Spinal cord (tissue), 10 donors: ENCODE results near the gene UNC5CL. TPM values are rescaled to one million over a fixed set of nuclear protein-coding genes. Genes with fewer than 3 reads are reported as not detected.

ENCODE experiments used
- DNase-seq, 6 donors: peaks; one replicate each; pipeline versions ENCODE4 v3.0.0 to v3.0.0-alpha.2; 2013 to 2015; ENCODE audit warnings: low spot score in 6 of 6, low read depth in 4 of 6
- H3K27ac ChIP-seq: one replicate; pipeline ENCODE4 v1.5.1; 2013; ENCODE audit warnings: low read depth, low read length, control low read depth
- H3K27me3 ChIP-seq: one replicate; pipeline ENCODE4 v1.6.1; 2013; ENCODE audit warnings: low read length; ENCODE audit not compliant: control insufficient read depth, insufficient read depth
- H3K36me3 ChIP-seq: one replicate; pipeline ENCODE4 v1.6.1; 2013; ENCODE audit warnings: low read length; ENCODE audit not compliant: control insufficient read depth, insufficient read depth
- H3K4me1 ChIP-seq: one replicate; pipeline ENCODE4 v1.6.1; 2013; ENCODE audit warnings: low read length; ENCODE audit not compliant: control insufficient read depth, insufficient read depth
- H3K4me3 ChIP-seq: one replicate; pipeline ENCODE4 v1.5.1; 2013; ENCODE audit warnings: low read depth, low read length, control low read depth
- H3K9me3 ChIP-seq: one replicate; pipeline ENCODE4 v1.6.1; 2013; ENCODE audit warnings: low read length; ENCODE audit not compliant: control insufficient read depth, insufficient read depth
- WGBS: methylation state at CpG from one replicate; pipeline ENCODE4 v1.1.5; 2013; ENCODE audit warnings: missing lambda C conversion rate; ENCODE audit not compliant: insufficient coverage; 5-methylcytosine and 5-hydroxymethylcytosine counted together
- long read RNA-seq, 4 donors: transcript quantifications; one replicate each; lab custom pipeline, GENCODE V29; 2026
- polyA plus RNA-seq, 2 donors: library from polyadenylated mRNA; unstranded; fragments of 120-200 nt; gene quantifications; one replicate each; pipeline ENCODE4 v1.2.1, GENCODE V29; 2013; ENCODE audit not compliant: insufficient read length in 2 of 2
- total RNA-seq, 2 donors: library from RNA; depleted of rRNA in 1 of 2; stranded (reverse); fragments of 120-200 nt in 1 of 2; fragments of >200 nt in 1 of 2; gene quantifications; one replicate each; pipeline versions ENCODE4 v1.2.3 to v1.2.4, GENCODE V29; 2013 to 2014
- donor health status: healthy.

Gene UNC5CL, protein sequence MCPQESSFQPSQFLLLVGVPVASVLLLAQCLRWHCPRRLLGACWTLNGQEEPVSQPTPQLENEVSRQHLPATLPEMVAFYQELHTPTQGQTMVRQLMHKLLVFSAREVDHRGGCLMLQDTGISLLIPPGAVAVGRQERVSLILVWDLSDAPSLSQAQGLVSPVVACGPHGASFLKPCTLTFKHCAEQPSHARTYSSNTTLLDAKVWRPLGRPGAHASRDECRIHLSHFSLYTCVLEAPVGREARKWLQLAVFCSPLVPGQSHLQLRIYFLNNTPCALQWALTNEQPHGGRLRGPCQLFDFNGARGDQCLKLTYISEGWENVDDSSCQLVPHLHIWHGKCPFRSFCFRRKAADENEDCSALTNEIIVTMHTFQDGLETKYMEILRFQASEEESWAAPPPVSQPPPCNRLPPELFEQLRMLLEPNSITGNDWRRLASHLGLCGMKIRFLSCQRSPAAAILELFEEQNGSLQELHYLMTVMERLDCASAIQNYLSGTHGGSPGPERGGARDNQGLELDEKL
- total RNA-seq (under 1 TPM; 0.20 to 0.72 TPM), polyA plus RNA-seq (1 to 10 TPM in 1 of 2 donors, under 1 TPM in 1; 0.92 to 1.4 TPM)
- long read RNA-seq, donor 1, partial matches to known transcripts = 0 of 1 reads
- long read RNA-seq, donor 1, other reads (novel, unspliced or antisense) = 0 of 1 reads
- long read RNA-seq, donor 2 = 0 reads
- long read RNA-seq, donor 3 = 0 reads
- long read RNA-seq, donor 4 = 0 reads

- no peak within 1 kb of the TSS for H3K4me3 ChIP-seq
- H3K4me1 ChIP-seq = no peaks in the 10 kb centered on the region
- no peaks in the 10 kb centered on the region for H3K27me3 ChIP-seq
- H3K27ac ChIP-seq = no peak within 1 kb of the TSS
- DNase-seq = no peak
- 79% methylated on average over 10 of the region's 10 CpGs for WGBS
- H3K36me3 ChIP-seq = peaks cover 2% of the 10 kb centered on the region
- no peaks in the 10 kb centered on the region for H3K9me3 ChIP-seq
Measured at GRCh38 chr6:41039060-41039998, at the start of gene UNC5CL. Gene UNC5CL, minus strand, starts transcription at chr6:41039221. Its CDS starts 4,147 bp downstream, at chr6:41035074.

DNA sequence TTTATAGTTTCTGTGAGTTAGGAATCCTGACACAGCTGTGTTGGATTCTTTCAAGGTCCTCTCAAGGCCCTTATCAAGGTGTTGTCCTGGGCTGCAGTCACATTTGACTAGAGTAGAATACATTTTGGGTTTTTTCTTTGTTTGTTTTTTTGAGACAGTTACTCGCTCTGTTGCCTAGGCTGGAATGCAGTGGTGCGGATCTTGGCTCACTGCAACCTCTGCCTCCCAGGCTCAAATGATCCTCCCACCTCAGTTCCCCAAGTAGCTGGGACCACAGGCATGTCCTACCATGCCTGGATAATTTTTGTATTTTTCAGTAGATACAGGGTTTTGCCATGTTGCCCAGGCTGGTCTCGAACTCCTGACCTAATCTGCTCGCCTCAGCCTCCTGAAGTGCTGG is 49.4 kb upstream of the UNC5CL start:
- 88% methylated on average over 3 of the region's 4 CpGs for WGBS

GRCh38 chr6:41085182-41085581 is 46.2 kb upstream of the UNC5CL start:
- no peak overlapping the region for H3K4me3 ChIP-seq
- H3K4me1 ChIP-seq = no peaks in the 10 kb centered on the region
- H3K27me3 ChIP-seq = no peaks in the 10 kb centered on the region
- no peaks in the 10 kb centered on the region for H3K9me3 ChIP-seq
- no peak overlapping the region for H3K27ac ChIP-seq
- no peak for DNase-seq
- peaks cover 27% of the 10 kb centered on the region for H3K36me3 ChIP-seq

More for the DNA sequence above, 49.4 kb upstream of the UNC5CL start:
- DNase-seq = no peak
- Histone ChIP-seq H3K27ac (no peak overlapping the region), H3K27me3 (no peaks in the 10 kb centered on the region), H3K4me3 (no peak overlapping the region), H3K9me3 (no peaks in the 10 kb centered on the region), H3K4me1 (no peaks in the 10 kb centered on the region), H3K36me3 (peaks cover 20% of the 10 kb centered on the region)

DNA sequence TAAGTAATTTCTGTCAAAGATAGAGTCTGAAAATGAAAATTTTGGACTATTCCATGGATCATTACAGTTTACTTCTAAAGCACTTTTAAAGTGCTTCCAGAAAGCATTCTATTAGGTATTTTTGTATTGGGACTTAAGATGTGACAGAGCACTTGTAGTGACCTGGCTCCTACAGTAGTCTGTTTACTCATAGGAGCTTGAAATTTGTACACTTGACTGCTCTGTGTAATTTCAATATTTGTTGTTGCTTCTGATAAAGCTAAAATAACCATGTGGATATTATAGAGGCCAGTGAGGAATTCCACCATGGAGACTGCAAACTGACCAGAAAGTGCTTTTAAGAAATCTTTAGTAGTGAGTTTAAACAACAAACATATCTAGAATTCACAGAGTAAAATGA is 44.1 kb upstream of the UNC5CL start:
- Histone ChIP-seq H3K36me3 (peaks cover 16% of the 10 kb centered on the region), H3K27ac (no peak overlapping the region), H3K4me3 (no peak overlapping the region), H3K4me1 (no peaks in the 10 kb centered on the region), H3K9me3 (no peaks in the 10 kb centered on the region), H3K27me3 (no peaks in the 10 kb centered on the region)
- no peak for DNase-seq

- no peaks in the 10 kb centered on the region for H3K27me3 ChIP-seq
- no peaks in the 10 kb centered on the region for H3K4me1 ChIP-seq
- H3K9me3 ChIP-seq = no peaks in the 10 kb centered on the region
- no peak for DNase-seq
- H3K4me3 ChIP-seq = no peak overlapping the region
- H3K27ac ChIP-seq = no peak overlapping the region
- H3K36me3 ChIP-seq = peaks cover 15% of the 10 kb centered on the region
- WGBS = 100% methylated on average over 1 of the region's 2 CpGs
Measured at GRCh38 chr6:41080621-41081020, 41.6 kb upstream of the UNC5CL start.

DNA sequence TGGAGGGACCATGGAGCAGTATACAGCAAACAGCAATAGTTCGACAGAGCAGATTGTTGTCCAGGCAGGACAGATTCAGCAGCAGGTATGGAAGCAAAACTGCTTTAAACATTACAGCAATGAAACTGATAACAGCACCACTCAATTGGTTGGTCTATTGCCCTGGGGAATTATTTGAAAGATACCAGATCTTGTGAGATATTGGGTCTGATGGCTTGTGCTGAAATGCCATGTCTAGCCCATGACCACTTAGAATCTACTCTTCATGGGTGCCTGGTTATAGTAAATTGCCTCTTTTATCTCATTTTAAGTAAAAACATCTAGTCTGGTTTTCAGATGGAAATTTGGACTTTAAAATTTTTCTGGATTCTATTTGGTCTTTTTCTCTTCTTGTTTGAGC is 40.1 kb upstream of the UNC5CL start:
- Histone ChIP-seq H3K36me3 (peaks cover 12% of the 10 kb centered on the region), H3K27ac (no peak overlapping the region), H3K9me3 (no peaks in the 10 kb centered on the region), H3K4me1 (no peaks in the 10 kb centered on the region), H3K4me3 (no peak overlapping the region), H3K27me3 (no peaks in the 10 kb centered on the region)
- no peak for DNase-seq
- WGBS = 100% methylated on average over 1 of the region's 1 CpG

- Histone ChIP-seq H3K27ac (no peak overlapping the region), H3K27me3 (no peaks in the 10 kb centered on the region), H3K9me3 (no peaks in the 10 kb centered on the region), H3K36me3 (peaks cover 10% of the 10 kb centered on the region), H3K4me3 (no peak overlapping the region), H3K4me1 (no peaks in the 10 kb centered on the region)
- no CpG with 5 or more reads among the region's 3 CpGs for WGBS
- no peak for DNase-seq
Measured at GRCh38 chr6:41078101-41078500, 39.1 kb upstream of the UNC5CL start.

DNA sequence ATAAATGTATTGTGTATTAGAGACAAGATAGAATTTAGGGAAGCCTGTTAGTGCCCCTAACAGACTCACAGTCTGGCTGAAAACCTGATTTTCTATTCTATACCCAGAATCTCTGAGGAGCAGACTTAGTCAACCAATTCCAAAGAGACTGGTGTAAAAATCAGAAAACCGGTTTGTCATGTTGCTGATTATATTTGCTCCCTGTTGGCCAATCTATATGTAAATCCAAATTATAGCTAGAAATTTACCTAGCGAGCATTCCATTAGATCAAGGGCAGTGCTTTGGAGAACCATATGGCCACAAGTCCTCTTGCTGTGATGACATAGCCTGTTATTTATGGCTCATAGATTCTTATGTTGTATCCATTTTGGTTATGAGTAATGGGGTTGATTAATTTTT is 38.5 kb upstream of the UNC5CL start:
- Histone ChIP-seq H3K36me3 (peaks cover 10% of the 10 kb centered on the region), H3K4me1 (no peaks in the 10 kb centered on the region), H3K27me3 (no peaks in the 10 kb centered on the region), H3K9me3 (no peaks in the 10 kb centered on the region), H3K4me3 (no peak overlapping the region), H3K27ac (no peak overlapping the region)
- no CpG with 5 or more reads among the region's 2 CpGs for WGBS
- DNase-seq = peak in 1 of 6 donors; percentile 25
